HEK293 (cell line): Measurements from ENCODE around the gene KCNQ1.

ENCODE experiments used
- ELK4 ChIP-seq: IDR thresholded peaks from 2 replicates; pipeline ENCODE4 v1.6.1; 2011; ENCODE audit warnings: mild to moderate bottlenecking, low read depth, low read length, borderline replicate concordance
- GLI4 ChIP-seq: fragments of 450-650 bp; formaldehyde crosslinking; IDR thresholded peaks from 2 replicates; pipeline ENCODE4 v1.5.1; 2016; ENCODE audit warnings: missing biosample characterization, missing genetic modification characterization
- GLIS1 ChIP-seq: fragments of 450-650 bp; formaldehyde crosslinking; IDR thresholded peaks from 2 replicates; pipeline ENCODE4 v1.5.1; 2016; ENCODE audit warnings: missing biosample characterization, missing genetic modification characterization
- KLF17 ChIP-seq: fragments of 450-650 bp; formaldehyde crosslinking; IDR thresholded peaks from 2 replicates; pipeline ENCODE4 v1.5.1; 2016; ENCODE audit warnings: missing biosample characterization, missing genetic modification characterization
- MEIS1 ChIP-seq: sonication (generic); formaldehyde crosslinking; IDR thresholded peaks from 2 replicates; pipeline ENCODE4 v1.8.1; 2022; ENCODE audit warnings: missing genetic modification reagents, mild to moderate bottlenecking, borderline replicate concordance
- MZF1 ChIP-seq: fragments of 450-650 bp; formaldehyde crosslinking; IDR thresholded peaks from 2 replicates; pipeline ENCODE4 v1.5.1; 2017; ENCODE audit warnings: missing biosample characterization, missing genetic modification characterization, borderline replicate concordance
- REPIN1 ChIP-seq: fragments of 450-650 bp; formaldehyde crosslinking; IDR thresholded peaks from 2 replicates; pipeline ENCODE4 v1.5.1; 2017; ENCODE audit warnings: missing biosample characterization, missing genetic modification characterization, low read depth
- SALL2 ChIP-seq: fragments of 450-650 bp; formaldehyde crosslinking; IDR thresholded peaks from 2 replicates; pipeline ENCODE4 v1.5.0; 2017; ENCODE audit warnings: missing biosample characterization, mild to moderate bottlenecking, missing genetic modification characterization, borderline replicate concordance
- SCRT1 ChIP-seq: fragments of 450-650 bp; formaldehyde crosslinking; IDR thresholded peaks from 2 replicates; pipeline ENCODE4 v1.5.1; 2016; ENCODE audit warnings: missing biosample characterization, missing genetic modification characterization, borderline replicate concordance
- YY2 ChIP-seq: fragments of 450-650 bp; formaldehyde crosslinking; IDR thresholded peaks from 2 replicates; pipeline ENCODE4 v1.5.1; 2016; ENCODE audit warnings: missing biosample characterization, missing genetic modification characterization
- ZBTB1 ChIP-seq: fragments of 450-650 bp; formaldehyde crosslinking; IDR thresholded peaks from 2 replicates; pipeline ENCODE4 v1.5.1; 2016; ENCODE audit warnings: missing biosample characterization, missing genetic modification characterization
- ZEB2 ChIP-seq: fragments of 450-650 bp; formaldehyde crosslinking; IDR thresholded peaks from 2 replicates; pipeline ENCODE4 v1.5.1; 2016; ENCODE audit warnings: missing biosample characterization, missing genetic modification characterization
- ZFP37 ChIP-seq: fragments of 450-650 bp; formaldehyde crosslinking; IDR thresholded peaks from 2 replicates; pipeline ENCODE4 v1.5.1; 2016; ENCODE audit warnings: missing biosample characterization, missing genetic modification characterization
- ZNF112 ChIP-seq: fragments of 450-650 bp; formaldehyde crosslinking; IDR thresholded peaks from 2 replicates; pipeline ENCODE4 v1.5.0; 2017; ENCODE audit warnings: missing biosample characterization, missing genetic modification characterization
- ZNF133 ChIP-seq: fragments of 450-650 bp; formaldehyde crosslinking; IDR thresholded peaks from 2 replicates; pipeline ENCODE4 v1.5.1; 2016; ENCODE audit warnings: missing biosample characterization, missing genetic modification characterization
- ZNF148 ChIP-seq: fragments of 450-650 bp; formaldehyde crosslinking; IDR thresholded peaks from 2 replicates; pipeline ENCODE4 v1.5.0; 2017; ENCODE audit warnings: missing biosample characterization, missing genetic modification characterization, borderline replicate concordance
- ZNF157 ChIP-seq: fragments of 450-650 bp; formaldehyde crosslinking; IDR thresholded peaks from 2 replicates; pipeline ENCODE4 v1.5.1; 2016; ENCODE audit warnings: missing biosample characterization, missing genetic modification characterization
- ZNF223 ChIP-seq: fragments of 450-650 bp; formaldehyde crosslinking; IDR thresholded peaks from 2 replicates; pipeline ENCODE4 v1.5.1; 2016; ENCODE audit warnings: missing biosample characterization, missing genetic modification characterization
- ZNF341 ChIP-seq: fragments of 450-650 bp; formaldehyde crosslinking; IDR thresholded peaks from 2 replicates; pipeline ENCODE4; 2016; ENCODE audit warnings: low read depth, missing biosample characterization, missing genetic modification characterization
- ZNF350 ChIP-seq: fragments of 450-650 bp; formaldehyde crosslinking; IDR thresholded peaks from 2 replicates; pipeline ENCODE4 v1.5.0; 2017; ENCODE audit warnings: missing biosample characterization, mild to moderate bottlenecking, missing genetic modification characterization
- ZNF366 ChIP-seq: fragments of 450-650 bp; formaldehyde crosslinking; conservative IDR thresholded peaks from 2 replicates; pipeline ENCODE4 v1.5.1; 2016; ENCODE audit warnings: missing biosample characterization, missing genetic modification characterization
- ZNF510 ChIP-seq: fragments of 450-650 bp; formaldehyde crosslinking; IDR thresholded peaks from 2 replicates; pipeline ENCODE4 v1.5.1; 2018; ENCODE audit warnings: mild to moderate bottlenecking, missing genetic modification characterization, missing biosample characterization; ENCODE audit not compliant: insufficient replicate concordance
- ZNF544 ChIP-seq: fragments of 450-650 bp; formaldehyde crosslinking; IDR thresholded peaks from 2 replicates; pipeline ENCODE4 v1.5.0; 2017; ENCODE audit warnings: missing biosample characterization, missing genetic modification characterization
- ZNF629 ChIP-seq: fragments of 450-650 bp; formaldehyde crosslinking; IDR thresholded peaks from 2 replicates; pipeline ENCODE4 v1.5.1; 2017; ENCODE audit warnings: missing biosample characterization, missing genetic modification characterization
- ZNF701 ChIP-seq: fragments of 450-650 bp; formaldehyde crosslinking; IDR thresholded peaks from 2 replicates; pipeline ENCODE4 v1.5.1; 2016; ENCODE audit warnings: missing biosample characterization, missing genetic modification characterization
- ZNF76 ChIP-seq: fragments of 450-650 bp; formaldehyde crosslinking; IDR thresholded peaks from 2 replicates; pipeline ENCODE4; 2016; ENCODE audit warnings: low read depth, missing biosample characterization, missing genetic modification characterization, borderline replicate concordance
- ZSCAN18 ChIP-seq: fragments of 450-650 bp; formaldehyde crosslinking; IDR thresholded peaks from 2 replicates; pipeline ENCODE4 v1.5.1; 2016; ENCODE audit warnings: missing biosample characterization, missing genetic modification characterization
- ZSCAN23 ChIP-seq: fragments of 450-650 bp; formaldehyde crosslinking; IDR thresholded peaks from 2 replicates; pipeline ENCODE4 v1.5.1; 2016; ENCODE audit warnings: missing biosample characterization, missing genetic modification characterization
- TF ChIP-seq, protein P1 (sequence below): fragments of 450-650 bp; formaldehyde crosslinking; IDR thresholded peaks from 2 replicates; pipeline ENCODE4 v1.5.1; 2016; ENCODE audit warnings: missing biosample characterization, missing genetic modification characterization
- TF ChIP-seq, protein P2 (sequence below): fragments of 450-650 bp; formaldehyde crosslinking; IDR thresholded peaks from 2 replicates; pipeline ENCODE4 v1.5.1; 2016; ENCODE audit warnings: missing biosample characterization, missing genetic modification characterization, low read depth
- TF ChIP-seq, protein P3 (sequence below): fragments of 450-650 bp; formaldehyde crosslinking; IDR thresholded peaks from 2 replicates; pipeline ENCODE4 v1.5.1; 2017; ENCODE audit warnings: missing biosample characterization, missing genetic modification characterization

KCNQ1 gene

GRCh38 chr11:2428322-2428795, 16.4 kb upstream of the KCNQ1 start (continued):
- TF ChIP-seq KLF17 (tag by site-specific recombination) (0 out of 2 replicates have a peak, but pooled peaks have one; percentile 55), ZBTB1 (tag by site-specific recombination) (no peak), YY2 (tag by site-specific recombination) (peak; percentile 62; the same call in 1 of the 2 replicates), ZNF366 (tag by site-specific recombination) (no peak), ZNF112 (no peak), GLI4 (tag by site-specific recombination) (peak; percentile 71; the same call in 1 of the 2 replicates), ZSCAN23 (tag by site-specific recombination) (no peak), MEIS1 (CRISPR knock-in tag) (no peak), GLIS1 (tag by site-specific recombination) (peak; percentile 32; the same call in 1 of the 2 replicates), ZNF148 (0 out of 2 replicates have a peak, but pooled peaks have one; percentile 51), ZNF510 (tag by site-specific recombination) (no peak), SALL2 (tag by site-specific recombination) (peak; percentile 77; the same call in 1 of the 2 replicates), SCRT1 (tag by site-specific recombination) (no peak), ZNF701 (tag by site-specific recombination) (no peak), ZNF157 (tag by site-specific recombination) (peak; percentile 41), ZNF350 (tag by site-specific recombination) (no peak), ZNF341 (tag by site-specific recombination) (no peak), ZNF629 (tag by site-specific recombination) (no peak), ZFP37 (tag by site-specific recombination) (no peak), REPIN1 (0 out of 2 replicates have a peak, but pooled peaks have one; percentile 51), ELK4 (no peak), MZF1 (tag by site-specific recombination) (no peak), ZNF544 (no peak), ZSCAN18 (tag by site-specific recombination) (no peak), ZEB2 (no peak), ZNF223 (tag by site-specific recombination) (no peak), ZNF76 (tag by site-specific recombination) (no peak), ZNF133 (peak; percentile 13; the same call in 1 of the 2 replicates)
- TF ChIP-seq, protein P1, sequence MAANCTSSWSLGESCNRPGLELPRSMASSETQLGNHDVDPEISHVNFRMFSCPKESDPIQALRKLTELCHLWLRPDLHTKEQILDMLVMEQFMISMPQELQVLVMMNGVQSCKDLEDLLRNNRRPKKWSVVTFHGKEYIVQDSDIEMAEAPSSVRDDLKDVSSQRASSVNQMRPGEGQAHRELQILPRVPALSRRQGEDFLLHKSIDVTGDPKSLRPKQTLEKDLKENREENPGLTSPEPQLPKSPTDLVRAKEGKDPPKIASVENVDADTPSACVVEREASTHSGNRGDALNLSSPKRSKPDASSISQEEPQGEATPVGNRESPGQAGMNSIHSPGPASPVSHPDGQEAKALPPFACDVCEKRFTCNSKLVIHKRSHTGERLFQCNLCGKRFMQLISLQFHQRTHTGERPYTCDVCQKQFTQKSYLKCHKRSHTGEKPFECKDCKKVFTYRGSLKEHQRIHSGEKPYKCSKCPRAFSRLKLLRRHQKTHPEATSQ, result peak; percentile 58; the same call in 1 of the 2 replicates
- TF ChIP-seq, protein P2, sequence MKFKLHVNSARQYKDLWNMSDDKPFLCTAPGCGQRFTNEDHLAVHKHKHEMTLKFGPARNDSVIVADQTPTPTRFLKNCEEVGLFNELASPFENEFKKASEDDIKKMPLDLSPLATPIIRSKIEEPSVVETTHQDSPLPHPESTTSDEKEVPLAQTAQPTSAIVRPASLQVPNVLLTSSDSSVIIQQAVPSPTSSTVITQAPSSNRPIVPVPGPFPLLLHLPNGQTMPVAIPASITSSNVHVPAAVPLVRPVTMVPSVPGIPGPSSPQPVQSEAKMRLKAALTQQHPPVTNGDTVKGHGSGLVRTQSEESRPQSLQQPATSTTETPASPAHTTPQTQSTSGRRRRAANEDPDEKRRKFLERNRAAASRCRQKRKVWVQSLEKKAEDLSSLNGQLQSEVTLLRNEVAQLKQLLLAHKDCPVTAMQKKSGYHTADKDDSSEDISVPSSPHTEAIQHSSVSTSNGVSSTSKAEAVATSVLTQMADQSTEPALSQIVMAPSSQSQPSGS, result no peak
- TF ChIP-seq, protein P3, sequence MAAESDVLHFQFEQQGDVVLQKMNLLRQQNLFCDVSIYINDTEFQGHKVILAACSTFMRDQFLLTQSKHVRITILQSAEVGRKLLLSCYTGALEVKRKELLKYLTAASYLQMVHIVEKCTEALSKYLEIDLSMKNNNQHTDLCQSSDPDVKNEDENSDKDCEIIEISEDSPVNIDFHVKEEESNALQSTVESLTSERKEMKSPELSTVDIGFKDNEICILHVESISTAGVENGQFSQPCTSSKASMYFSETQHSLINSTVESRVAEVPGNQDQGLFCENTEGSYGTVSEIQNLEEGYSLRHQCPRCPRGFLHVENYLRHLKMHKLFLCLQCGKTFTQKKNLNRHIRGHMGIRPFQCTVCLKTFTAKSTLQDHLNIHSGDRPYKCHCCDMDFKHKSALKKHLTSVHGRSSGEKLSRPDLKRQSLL (tag by site-specific recombination), result no peak
